Globus pallidus (tissue), 1 donor: Measurements from ENCODE around the gene CNFN.
"Not testable (repeated sequence)": the region's sequence is repeated elsewhere in the genome, so short reads cannot be mapped to it uniquely, and the experiment has no call there.

Source experiments
- DNase-seq: peaks from one replicate; pipeline ENCODE4 v3.0.0-alpha.2; 2015; ENCODE audit warnings: low spot score

CNFN gene

DNA sequence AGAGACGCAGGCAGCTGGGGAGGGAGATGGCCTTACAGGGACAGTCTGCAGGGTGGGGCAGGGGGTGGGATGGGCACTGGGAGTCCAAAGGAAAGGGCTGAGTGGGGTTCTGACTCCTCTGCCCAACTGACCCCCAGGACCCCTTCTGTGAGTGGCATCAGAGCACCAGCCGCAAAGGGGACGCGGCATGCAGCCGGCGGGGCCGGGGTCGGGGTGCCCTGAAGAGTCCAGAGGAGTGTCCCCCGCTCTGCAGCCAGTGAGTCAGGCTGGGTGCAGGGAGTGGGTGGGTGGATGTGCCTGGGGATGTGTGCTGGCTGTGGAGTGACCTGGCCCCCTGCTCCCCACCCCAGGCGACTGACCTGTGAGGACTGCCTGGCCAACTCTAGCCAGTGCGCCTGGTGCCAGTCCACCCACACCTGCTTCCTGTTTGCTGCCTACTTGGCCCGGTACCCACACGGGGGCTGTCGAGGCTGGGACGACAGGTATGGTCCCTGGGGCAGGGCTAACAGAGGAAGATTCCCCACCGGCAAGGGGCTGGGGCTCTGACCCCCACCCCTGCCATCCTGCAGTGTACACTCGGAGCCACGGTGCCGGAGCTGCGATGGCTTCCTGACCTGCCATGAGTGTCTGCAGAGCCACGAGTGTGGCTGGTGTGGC is 38.9 kb downstream of the CNFN start:
- DNase-seq = no peak

GRCh38 chr19:42350417-42350816 is 39.7 kb downstream of the CNFN start:
- DNase-seq = no peak

DNA sequence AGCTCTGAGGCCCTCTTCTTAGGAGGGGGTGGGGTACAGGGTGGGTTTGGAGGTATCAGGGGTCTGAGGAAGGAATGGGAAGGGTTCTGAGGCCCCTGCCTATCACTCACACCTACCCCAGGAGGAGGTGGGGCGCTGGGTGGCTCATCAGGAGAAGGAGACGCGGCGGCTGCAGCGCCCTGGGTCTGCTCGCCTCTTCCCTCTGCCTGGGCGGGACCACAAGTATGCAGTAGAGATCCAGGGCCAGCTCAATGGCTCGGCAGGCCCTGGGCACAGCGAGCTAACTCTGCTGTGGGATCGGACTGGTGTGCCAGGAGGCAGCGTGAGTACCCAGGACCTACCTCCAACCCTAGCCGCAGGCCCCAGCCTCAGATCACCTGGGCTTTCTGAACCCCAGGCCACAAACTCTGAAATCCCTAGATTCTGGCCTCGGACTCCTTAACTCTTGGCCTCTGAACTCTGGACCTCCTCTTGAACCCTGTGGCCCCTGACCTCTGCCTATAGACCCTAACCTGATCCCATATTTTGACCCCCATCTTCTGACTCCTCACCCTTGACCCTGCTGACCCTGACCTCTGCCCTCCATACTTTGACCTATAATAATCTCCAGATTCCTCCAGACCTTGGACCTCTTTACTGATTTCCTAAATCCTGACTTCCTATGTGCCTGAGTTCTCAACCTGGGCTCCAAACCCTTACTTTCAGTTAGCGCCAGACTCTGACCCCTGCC is 40.6 kb downstream of the CNFN start:
- no peak for DNase-seq

DNA sequence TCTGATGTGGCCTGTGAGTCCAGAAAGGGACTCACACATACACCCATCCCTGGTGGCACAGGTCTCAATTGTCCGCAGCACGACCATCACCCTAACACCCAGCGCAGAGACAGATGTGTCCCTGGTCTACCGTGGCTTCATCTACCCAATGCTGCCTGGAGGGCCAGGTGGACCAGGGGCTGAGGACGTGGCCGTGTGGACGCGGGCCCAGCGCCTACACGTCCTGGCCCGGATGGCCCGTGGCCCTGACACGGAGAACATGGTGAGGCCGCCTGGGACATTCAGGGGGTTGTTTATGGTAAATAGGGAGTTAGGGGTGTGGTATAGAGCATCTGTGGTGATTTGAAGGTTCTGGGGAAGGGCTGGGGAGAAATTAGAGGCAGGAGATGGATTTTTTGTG is 41.9 kb downstream of the CNFN start:
- DNase-seq = no peak

DNA sequence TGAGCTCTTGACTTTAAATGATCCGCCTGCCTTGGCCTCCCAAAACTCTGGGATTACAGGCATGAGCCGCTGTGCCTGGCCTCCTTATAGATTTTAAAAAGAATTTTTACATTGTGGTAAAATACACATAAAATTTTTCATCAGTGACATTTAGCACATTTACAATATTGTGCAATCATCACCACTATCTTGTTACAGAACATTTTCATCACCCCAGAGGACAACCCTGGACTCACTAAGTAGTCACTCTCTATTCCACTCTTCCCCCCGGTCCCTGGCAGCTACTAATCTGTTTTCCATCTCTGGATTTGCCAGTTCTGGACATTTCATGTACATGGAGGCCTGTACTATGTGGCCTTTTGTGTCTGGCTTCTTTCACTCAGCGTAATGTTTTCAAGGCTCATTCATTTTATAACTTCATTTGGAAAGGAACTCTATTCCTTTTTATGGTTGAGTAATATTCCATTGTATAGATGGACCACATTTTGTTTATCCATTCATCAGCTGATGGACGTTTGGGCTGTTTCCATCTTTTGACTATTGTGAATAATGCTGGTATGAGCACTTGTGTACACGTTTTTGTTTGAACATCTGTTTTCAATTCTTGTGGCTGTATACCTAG is 44.8 kb downstream of the CNFN start:
- no peak for DNase-seq

DNA sequence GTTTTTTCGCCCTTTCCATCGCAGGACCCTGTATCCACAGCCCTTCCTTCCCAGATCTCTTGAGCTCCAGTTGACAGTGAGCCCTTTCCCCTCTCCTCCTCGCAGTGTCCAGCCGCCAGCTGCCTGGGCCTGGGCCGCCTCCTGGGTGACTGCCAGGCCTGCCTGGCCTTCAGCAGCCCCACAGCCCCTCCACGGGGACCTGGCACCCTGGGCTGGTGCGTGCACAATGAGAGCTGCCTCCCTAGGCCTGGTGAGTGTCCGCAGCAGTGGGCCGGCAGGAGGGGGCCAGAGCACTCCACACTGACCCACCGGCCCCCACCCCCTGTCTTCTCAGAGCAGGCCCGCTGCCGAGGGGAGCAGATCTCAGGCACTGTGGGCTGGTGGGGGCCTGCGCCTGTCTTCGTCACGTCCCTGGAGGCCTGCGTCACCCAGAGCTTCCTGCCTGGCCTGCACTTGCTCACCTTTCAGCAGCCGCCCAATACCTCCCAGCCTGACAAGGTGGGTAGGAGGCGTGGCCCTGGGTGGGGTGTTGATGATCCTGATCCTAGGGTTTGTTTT is 45.7 kb downstream of the CNFN start:
- DNase-seq = no peak

DNA sequence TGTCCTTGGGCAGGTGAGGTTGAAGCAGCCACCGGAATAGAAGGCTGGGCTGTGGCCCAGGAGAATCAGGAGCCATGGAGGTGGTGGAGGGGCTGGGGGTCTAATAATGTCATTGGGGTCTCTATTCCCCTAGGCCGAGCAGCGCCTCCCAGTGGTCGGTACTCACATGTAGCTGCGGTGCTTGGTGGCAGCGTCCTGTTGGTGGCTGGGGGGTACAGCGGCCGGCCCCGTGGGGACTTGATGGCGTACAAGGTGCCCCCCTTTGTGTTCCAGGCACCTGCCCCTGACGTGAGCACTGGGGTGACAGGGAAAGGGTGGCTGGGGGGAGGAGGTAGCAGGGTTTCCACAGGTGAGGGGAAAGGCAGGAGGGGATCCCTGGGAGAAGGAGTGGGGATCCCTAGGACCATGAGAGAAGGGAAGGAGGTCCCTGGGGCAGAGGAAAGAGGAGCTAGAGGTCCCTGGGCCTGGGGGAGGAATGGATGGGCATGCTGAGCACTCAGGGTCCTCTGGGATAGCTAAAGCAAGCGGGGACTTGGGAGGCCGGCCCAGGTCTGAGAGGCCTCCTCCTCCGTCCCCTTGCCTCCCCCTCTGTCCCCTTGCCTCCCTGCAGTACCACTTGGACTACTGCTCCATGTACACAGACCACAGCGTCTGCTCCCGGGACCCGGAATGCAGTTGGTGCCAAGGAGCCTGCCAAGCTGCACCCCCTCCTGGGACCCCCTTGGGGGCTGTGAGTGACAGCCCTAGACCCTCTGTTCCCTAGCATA is 46.6 kb downstream of the CNFN start:
- no peak for DNase-seq

- DNase-seq = not testable (repeated sequence)
Measured at GRCh38 chr19:42339922-42340321, 50.2 kb downstream of the CNFN start.

DNA sequence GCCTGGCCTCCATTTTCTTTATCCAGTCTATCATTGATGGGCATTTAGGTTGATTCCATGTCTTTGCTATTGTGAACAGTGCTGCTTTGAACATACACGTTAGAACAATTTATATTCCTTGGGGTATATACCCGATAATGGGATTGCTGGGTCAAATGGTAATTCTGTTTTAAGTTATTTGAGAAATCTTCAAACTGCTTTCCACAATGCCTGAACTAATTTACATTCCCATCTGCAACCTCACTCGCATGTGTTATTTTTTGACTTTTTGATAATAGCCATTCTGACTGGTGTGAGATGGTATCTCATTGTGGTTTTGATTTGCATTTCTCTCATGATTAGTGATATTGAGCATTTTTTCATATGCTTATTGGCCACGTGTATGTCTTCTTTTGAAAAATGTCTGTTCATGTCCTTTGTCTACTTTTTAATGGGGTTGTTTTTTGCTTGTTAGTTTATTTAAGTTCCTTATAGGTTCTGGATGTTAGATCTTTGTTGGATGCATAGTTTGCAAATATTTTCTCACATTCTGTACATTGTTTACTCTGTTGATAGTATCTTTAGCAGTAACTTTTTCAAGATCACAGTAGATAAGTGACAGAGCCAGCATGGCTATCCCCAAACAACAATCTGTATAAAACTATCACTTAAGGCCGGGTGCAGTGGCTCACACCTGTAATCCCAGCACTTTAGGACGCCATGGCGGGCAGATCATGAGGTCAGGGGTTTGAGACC is 50.8 kb downstream of the CNFN start:
- not testable (repeated sequence) for DNase-seq
